ENCODE measurements around the gene STARD5.

- TF ChIP-seq POLR2A (IDR thresholded peaks at IDR 0.05; ENCODE audit: extremely low read depth, insufficient read length), result no peak
- no peak for TF ChIP-seq CTCF (IDR thresholded peaks at IDR 0.05; ENCODE audit: low read depth, low read length)
Observed at GRCh38 chr15:81281456-81281735, 42.5 kb downstream of the STARD5 start.
